HEK293T (cell line): ENCODE results near the gene TRIM7.
"Not testable (repeated sequence)": the region's sequence is repeated elsewhere in the genome, so short reads cannot be mapped to it uniquely, and the experiment has no call there.

Experiments used
- CTCF ChIA-PET: fragments of 350-600 bp; formaldehyde crosslinking; extraction: SDS; loops from one replicate; lab custom pipeline; 2021; ENCODE audit warnings: antibody characterized with exemption, inconsistent platforms; lab: Yijun Ruan, JAX
- POLR2A ChIA-PET: fragments of 350-600 bp; formaldehyde crosslinking; extraction: SDS; loops from one replicate; lab custom pipeline; 2020; ENCODE audit warnings: antibody characterized with exemption, inconsistent platforms; lab: Yijun Ruan, JAX
- DNase-seq: peaks from one replicate; pipeline ENCODE4 v3.0.0; 2012; ENCODE audit warnings: mixed read lengths; ENCODE audit errors: extremely low spot score
- ARNT ChIP-seq: fragments of 450-650 bp; IDR thresholded peaks from 2 replicates; pipeline ENCODE4 v1.6.1; 2017; ENCODE audit warnings: mild to moderate bottlenecking
- BHLHE40 ChIP-seq: fragments of 450-650 bp; IDR thresholded peaks from 2 replicates; pipeline ENCODE4 v1.6.1; 2016; ENCODE audit warnings: mild to moderate bottlenecking, moderate library complexity, borderline replicate concordance
- CTBP1 ChIP-seq: fragments of 450-650 bp; IDR thresholded peaks from 2 replicates; pipeline ENCODE4 v1.6.1; 2016; ENCODE audit warnings: borderline replicate concordance
- ELF4 ChIP-seq: fragments of 450-650 bp; IDR thresholded peaks from 2 replicates; pipeline ENCODE4 v1.6.1; 2017; ENCODE audit warnings: antibody characterized with exemption
- FOXA1 ChIP-seq: fragments of 450-650 bp; IDR thresholded peaks from 2 replicates; pipeline ENCODE4 v1.6.1; 2016; ENCODE audit warnings: mild to moderate bottlenecking
- FOXK2 ChIP-seq: fragments of 450-650 bp; IDR thresholded peaks from 2 replicates; pipeline ENCODE4 v1.6.1; 2016; ENCODE audit warnings: mild to moderate bottlenecking
- FOXM1 ChIP-seq: fragments of 450-650 bp; IDR thresholded peaks from 2 replicates; pipeline ENCODE4 v1.6.1; 2017; ENCODE audit warnings: mild to moderate bottlenecking, borderline replicate concordance
- HDGF ChIP-seq: fragments of 450-650 bp; IDR thresholded peaks from 2 replicates; pipeline ENCODE4 v1.6.1; 2017; ENCODE audit warnings: antibody characterized with exemption, borderline replicate concordance
- L3MBTL2 ChIP-seq: fragments of 450-650 bp; conservative IDR thresholded peaks from 2 replicates; pipeline ENCODE4 v1.6.1; 2016; ENCODE audit warnings: mild to moderate bottlenecking
- LEF1 ChIP-seq: fragments of 450-650 bp; IDR thresholded peaks from 2 replicates; pipeline ENCODE4 v1.6.1; 2017; ENCODE audit warnings: mild to moderate bottlenecking, borderline replicate concordance
- NFRKB ChIP-seq: fragments of 450-650 bp; IDR thresholded peaks from 2 replicates; pipeline ENCODE4 v1.6.1; 2016; ENCODE audit warnings: mild to moderate bottlenecking, moderate library complexity
- SP1 ChIP-seq: fragments of 450-650 bp; IDR thresholded peaks from 2 replicates; pipeline ENCODE4 v1.6.1; 2017
- SUZ12 ChIP-seq: fragments of 450-650 bp; IDR thresholded peaks from 2 replicates; pipeline ENCODE4 v1.6.1; 2016; ENCODE audit warnings: mild to moderate bottlenecking
- TARDBP ChIP-seq: fragments of 450-650 bp; IDR thresholded peaks from 2 replicates; pipeline ENCODE4 v1.6.1; 2016
- ZNF384 ChIP-seq: fragments of 450-650 bp; IDR thresholded peaks from 2 replicates; pipeline ENCODE4 v1.6.1; 2016
- TF ChIP-seq, protein P1 (sequence below): fragments of 450-650 bp; IDR thresholded peaks from 2 replicates; pipeline ENCODE4 v1.6.1; 2016

TRIM7 gene

DNA sequence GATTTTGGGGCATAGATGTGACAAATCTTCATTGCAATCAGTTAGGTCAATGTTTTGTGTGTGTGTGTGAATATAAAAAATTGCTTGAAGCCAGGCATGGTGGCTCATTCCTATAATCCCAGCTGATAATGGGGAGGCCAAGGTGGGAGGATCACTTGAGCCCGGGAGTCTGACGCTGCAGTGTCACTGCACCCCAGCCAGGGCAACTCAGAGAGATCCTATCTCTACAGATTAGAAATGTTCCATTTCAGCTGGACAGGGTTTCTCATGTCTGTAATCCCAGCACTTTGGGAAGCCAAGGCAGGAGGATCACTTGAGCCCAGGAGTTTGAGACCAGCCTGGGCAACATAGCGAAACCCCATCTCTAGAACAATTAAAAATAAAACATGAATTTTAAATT is 46.1 kb downstream of the TRIM7 start:
- CTCF ChIA-PET: interaction anchor here (1.2 kb wide), 1 partner anchor 10 kb away, joined by 3 read pairs; no protein-coding TSS in a partner anchor
- DNase-seq: no peak
- POLR2A ChIA-PET: no interaction called here
- TF ChIP-seq HDGF: no peak
- TF ChIP-seq FOXA1: no peak
- no peak for TF ChIP-seq NFRKB
- no peak for TF ChIP-seq FOXK2
- TF ChIP-seq TARDBP: no peak
- no peak for TF ChIP-seq CTBP1

DNA sequence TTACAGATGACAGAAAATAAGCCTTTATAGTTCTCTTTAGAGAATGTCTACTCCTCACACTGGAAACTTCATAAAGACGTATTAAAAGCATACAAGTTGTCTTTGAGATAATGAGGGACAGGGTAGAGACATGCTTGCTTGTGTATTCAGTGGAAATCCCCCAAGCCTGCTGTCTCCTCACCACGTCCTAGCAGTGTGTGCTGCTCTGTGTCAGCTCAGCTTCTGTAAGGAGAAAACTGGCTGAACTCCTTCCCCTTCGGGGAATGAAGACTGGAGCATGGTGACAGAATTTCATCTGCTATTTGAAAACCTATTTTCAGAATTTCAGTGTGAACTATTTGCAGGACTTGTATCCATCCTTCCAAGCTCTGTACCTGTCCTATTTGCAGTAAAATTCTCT is 48.2 kb downstream of the TRIM7 start:
- ChIA-PET CTCF (interaction anchor here (0.6 to 1.2 kb wide), 3 partner anchors 12 to 129 kb away, joined by 3 read pairs; no protein-coding TSS in a partner anchor), POLR2A (no interaction called here)
- TF ChIP-seq SP1: no peak
- no peak for TF ChIP-seq FOXA1
- TF ChIP-seq FOXM1: no peak
- no peak for TF ChIP-seq L3MBTL2
- no peak for TF ChIP-seq FOXK2
- TF ChIP-seq NFRKB: no peak
- TF ChIP-seq TARDBP: no peak
- TF ChIP-seq ELF4: no peak
- no peak for TF ChIP-seq HDGF
- TF ChIP-seq LEF1: no peak
- TF ChIP-seq, protein P1, sequence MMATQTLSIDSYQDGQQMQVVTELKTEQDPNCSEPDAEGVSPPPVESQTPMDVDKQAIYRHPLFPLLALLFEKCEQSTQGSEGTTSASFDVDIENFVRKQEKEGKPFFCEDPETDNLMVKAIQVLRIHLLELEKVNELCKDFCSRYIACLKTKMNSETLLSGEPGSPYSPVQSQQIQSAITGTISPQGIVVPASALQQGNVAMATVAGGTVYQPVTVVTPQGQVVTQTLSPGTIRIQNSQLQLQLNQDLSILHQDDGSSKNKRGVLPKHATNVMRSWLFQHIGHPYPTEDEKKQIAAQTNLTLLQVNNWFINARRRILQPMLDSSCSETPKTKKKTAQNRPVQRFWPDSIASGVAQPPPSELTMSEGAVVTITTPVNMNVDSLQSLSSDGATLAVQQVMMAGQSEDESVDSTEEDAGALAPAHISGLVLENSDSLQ: no peak
- TF ChIP-seq BHLHE40: no peak
- no peak for TF ChIP-seq ARNT
- no peak for DNase-seq

DNA sequence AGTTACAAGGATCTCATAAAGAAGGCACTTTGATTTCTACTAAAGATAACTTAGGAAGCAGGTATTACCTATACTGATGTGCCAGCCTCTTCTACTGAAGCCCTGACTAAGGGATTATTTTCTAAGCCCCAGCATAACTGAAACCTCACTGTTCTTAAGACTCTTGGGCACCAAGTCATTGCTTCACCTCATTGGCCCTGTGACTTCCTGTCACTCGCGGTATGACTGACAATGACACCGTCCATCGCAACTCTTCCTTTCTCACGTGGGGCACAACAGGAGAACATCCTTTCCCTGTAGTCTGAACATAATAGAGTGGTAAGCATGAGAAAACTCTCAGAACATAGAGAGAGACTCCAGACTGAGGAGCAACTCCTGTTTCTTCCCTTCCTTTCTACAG is 51.2 kb downstream of the TRIM7 start:
- TF ChIP-seq CTBP1 (no peak), FOXA1 (no peak), ARNT (no peak), HDGF (no peak), NFRKB (no peak), ZNF384 (no peak), TARDBP (no peak), FOXK2 (no peak), LEF1 (no peak), BHLHE40 (no peak), ELF4 (no peak)
- TF ChIP-seq, protein P1: no peak
- ChIA-PET POLR2A (no interaction called here), CTCF (no interaction called here)
- no peak for DNase-seq

DNA sequence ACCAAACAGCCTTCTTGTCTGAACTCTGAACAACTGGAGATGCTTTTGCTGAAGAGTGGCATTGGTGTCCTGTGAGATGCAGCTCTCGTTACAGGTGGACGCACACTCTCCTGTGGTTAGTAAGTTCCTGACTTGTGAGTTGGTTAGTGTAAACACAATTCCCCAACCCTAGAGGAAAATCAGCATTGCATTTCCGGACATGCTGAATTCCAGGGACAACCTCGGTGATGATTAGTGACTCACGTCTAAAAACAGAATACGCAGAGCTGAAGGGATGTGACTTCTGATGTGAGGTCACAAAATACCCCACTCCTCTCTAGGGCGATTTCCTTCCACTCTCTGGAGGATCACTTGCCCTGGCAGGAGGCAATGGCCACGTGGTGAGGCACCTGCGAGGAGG is 52.6 kb downstream of the TRIM7 start:
- TF ChIP-seq FOXK2 (no peak), HDGF (no peak), CTBP1 (no peak), ELF4 (no peak), ARNT (no peak), LEF1 (no peak)
- no peak for DNase-seq
- POLR2A ChIA-PET: interaction anchor here (0.8 kb wide), 1 partner anchor 32 kb away, joined by 3 read pairs; no protein-coding TSS in a partner anchor
- CTCF ChIA-PET: no interaction called here

DNA sequence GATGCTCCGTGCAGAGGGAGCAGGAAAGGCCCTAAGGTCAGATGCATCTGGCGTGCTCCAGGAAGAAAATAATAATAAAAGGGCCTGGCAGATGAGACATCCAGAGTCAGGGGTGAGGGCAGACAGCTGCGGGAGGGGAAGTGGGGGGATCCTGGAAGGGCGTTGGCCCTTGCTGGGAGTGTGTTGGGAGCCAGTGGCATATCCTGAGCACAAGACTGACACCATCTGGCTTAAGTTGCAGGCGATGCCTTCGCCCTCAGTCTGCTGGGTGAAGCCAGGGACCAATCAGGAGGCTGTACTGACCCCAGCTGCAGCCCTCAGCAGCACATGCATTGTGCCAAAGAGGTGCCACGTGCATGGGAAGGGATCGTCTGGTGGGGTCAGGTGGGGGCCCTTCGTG is 53.9 kb downstream of the TRIM7 start:
- CTCF ChIA-PET: interaction anchor here (0.6 kb wide), 2 partner anchors 10 to 372 kb away, joined by 3 to 5 read pairs; no protein-coding TSS in a partner anchor
- TF ChIP-seq FOXM1 (no peak), SP1 (no peak), HDGF (no peak), ZNF384 (no peak), CTBP1 (no peak), LEF1 (no peak), NFRKB (no peak), SUZ12 (no peak), L3MBTL2 (no peak), FOXA1 (no peak), BHLHE40 (no peak), TARDBP (no peak)
- POLR2A ChIA-PET: no interaction called here
- DNase-seq: no peak

DNA sequence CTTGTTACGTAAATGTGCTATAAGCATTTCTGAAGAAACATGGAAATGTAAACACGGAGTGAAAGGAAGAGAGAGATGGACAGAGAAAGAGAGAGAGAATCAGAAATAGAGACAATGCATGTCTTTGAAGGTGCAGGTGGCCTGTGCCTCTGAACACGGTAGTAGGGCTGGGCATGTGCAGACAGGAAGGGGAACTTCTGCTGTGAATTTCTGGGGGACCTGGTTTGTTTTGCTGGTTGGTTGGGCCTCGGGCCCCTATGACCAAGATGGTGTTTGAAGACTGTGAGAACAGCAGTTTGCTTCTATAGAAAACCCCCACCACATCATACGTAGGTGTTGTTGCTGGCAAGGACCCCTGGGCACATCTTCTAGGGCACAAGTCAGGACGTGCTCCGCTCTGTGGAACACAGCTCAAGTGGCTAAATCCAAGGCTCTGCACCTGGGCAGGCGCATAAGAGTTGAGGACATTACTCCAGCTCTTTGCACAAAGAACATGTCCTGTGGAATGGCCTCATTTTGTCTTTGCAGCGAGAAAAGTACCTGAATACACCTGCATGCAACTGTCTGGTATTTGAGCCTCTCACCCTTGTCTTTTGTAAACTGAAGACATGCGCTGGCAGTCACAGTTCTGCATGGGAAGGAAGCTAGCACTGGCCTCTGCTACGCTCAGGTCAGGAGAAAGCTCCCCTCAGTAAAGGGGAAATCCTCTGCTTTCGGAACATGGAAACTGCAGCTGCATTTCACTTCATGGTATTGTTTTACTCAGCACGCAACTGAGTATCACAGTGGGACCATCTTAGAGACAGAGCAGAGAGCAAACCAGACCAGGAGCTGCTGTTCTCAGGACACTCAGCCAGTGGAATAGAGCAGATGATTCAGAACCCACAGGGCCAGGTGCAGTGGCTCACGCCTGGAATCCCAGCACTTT is 54.9 kb downstream of the TRIM7 start:
- no peak for DNase-seq
- POLR2A ChIA-PET: no interaction called here
- TF ChIP-seq ARNT (no peak), SUZ12 (no peak), ZNF384 (no peak), FOXA1 (no peak), CTBP1 (no peak), ELF4 (no peak), NFRKB (no peak)
- CTCF ChIA-PET: no interaction called here

DNA sequence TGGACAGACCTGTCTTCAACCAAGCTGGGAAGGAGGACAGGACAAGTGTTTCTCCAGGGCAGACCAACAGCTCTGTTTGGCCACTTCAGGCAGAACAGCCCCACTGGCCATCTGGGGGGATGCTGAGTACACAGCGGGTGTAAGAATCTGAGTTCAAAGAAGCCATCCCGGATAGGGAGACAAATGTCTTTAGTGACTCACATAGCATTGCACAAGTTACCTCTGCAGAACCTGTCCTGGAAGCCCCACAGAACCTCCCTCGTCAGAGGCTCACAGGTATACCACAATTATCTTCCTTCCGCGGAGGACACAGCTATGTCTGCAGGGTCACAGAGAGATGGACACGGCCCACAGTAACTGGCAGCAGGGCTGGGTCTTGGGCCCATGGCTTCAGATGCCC is 55.6 kb downstream of the TRIM7 start:
- no peak for DNase-seq
- ChIA-PET CTCF (no interaction called here), POLR2A (no interaction called here)
- no peak for TF ChIP-seq TARDBP
- no peak for TF ChIP-seq CTBP1
- no peak for TF ChIP-seq L3MBTL2

DNA sequence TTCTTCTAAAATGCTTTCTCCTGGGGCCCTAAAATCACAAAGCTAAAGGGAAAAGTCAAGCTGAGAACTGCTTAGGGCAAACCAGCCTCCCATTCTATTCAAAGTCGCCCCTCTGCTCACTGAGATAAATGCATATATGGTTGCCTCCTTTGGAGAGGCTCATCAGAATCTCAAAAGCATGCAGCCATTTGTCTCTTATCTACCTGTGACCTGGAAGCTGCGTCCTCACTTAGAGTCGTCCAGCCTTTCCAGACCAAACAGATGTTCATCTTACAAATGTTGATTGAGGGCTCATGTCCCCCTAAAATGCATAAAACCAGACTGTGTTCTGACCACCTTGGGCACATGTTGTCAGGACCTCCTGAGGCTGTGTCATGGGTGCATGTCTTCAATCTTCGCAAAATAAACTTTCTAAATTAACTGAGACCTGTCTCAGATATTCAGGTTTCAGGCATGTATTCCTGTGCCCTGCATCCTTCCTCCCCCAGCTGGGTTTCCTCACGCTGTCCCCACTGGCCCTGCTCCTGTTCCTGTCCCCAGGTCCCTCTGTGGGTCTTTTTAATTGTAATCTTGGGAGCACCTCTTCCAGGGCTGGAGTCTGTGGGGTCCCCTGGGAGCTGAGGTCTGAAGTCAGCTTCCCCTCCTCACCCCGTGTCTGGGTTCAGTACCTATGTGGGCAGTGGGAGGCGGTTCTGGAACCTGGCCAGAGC is 57.9 kb downstream of the TRIM7 start, which contains the start of gene OR2V2:
OR2V2 (plus strand) TSS at position 660 of the 710 bp plus-strand sequence. CDS start 7,357 bp downstream, outside the sequence.
- CTCF ChIA-PET, POLR2A ChIA-PET, DNase-seq: not testable (repeated sequence)
